Mesendoderm (in vitro differentiated cells): ENCODE measurements around the gene LIPG.

Source experiments
- DNase-seq: peaks from one replicate; pipeline ENCODE4 v3.0.0; 2013
- H2AK5ac ChIP-seq: 2 replicates; pipeline ENCODE4 v1.6.1; 2013; ENCODE audit warnings: low read length, inconsistent platforms
- H2BK120ac ChIP-seq: 2 replicates; pipeline ENCODE4 v1.6.1; 2013; ENCODE audit warnings: low read depth, mild to moderate bottlenecking, low read length, moderate library complexity, mixed read lengths
- H2BK15ac ChIP-seq: replicated peaks from 2 replicates; pipeline ENCODE4 v1.6.1; 2013; ENCODE audit warnings: low read depth, mild to moderate bottlenecking, moderate library complexity
- H2BK5ac ChIP-seq: 2 replicates; pipeline ENCODE4 v1.6.1; 2013; ENCODE audit warnings: low read length, inconsistent platforms
- H3K18ac ChIP-seq: 2 replicates; pipeline ENCODE4 v1.6.1; 2013; ENCODE audit warnings: mild to moderate bottlenecking, low read length, mixed read lengths
- H3K23ac ChIP-seq: one replicate; pipeline ENCODE4 v1.6.1; 2013; ENCODE audit warnings: low read length
- H3K27ac ChIP-seq: 2 replicates; pipeline ENCODE4 v1.5.1; 2013; ENCODE audit warnings: low read depth, mild to moderate bottlenecking, inconsistent platforms, low read length, moderate library complexity
- H3K27me3 ChIP-seq: 2 replicates; pipeline ENCODE4 v1.6.1; 2013; ENCODE audit warnings: low read length, control low read depth, mild to moderate bottlenecking, inconsistent platforms; ENCODE audit not compliant: insufficient read depth, poor library complexity
- H3K36me3 ChIP-seq: 2 replicates; pipeline ENCODE4 v1.6.1; 2013; ENCODE audit warnings: low read length, inconsistent platforms; ENCODE audit not compliant: control insufficient read depth, insufficient read depth
- H3K4ac ChIP-seq: one replicate; pipeline ENCODE4 v1.6.1; 2013; ENCODE audit warnings: low read depth, mild to moderate bottlenecking, low read length, moderate library complexity
- H3K4me1 ChIP-seq: 2 replicates; pipeline ENCODE4 v1.6.1; 2013; ENCODE audit warnings: low read depth, low read length, inconsistent platforms; ENCODE audit not compliant: control insufficient read depth
- H3K4me2 ChIP-seq: 2 replicates; pipeline ENCODE4 v1.6.1; 2013; ENCODE audit warnings: low read length
- H3K4me3 ChIP-seq: 2 replicates; pipeline ENCODE4 v1.5.1; 2013; ENCODE audit warnings: mild to moderate bottlenecking, low read length
- H3K56ac ChIP-seq: one replicate; pipeline ENCODE4 v1.6.1; 2013; ENCODE audit warnings: low read length
- H3K79me1 ChIP-seq: 2 replicates; pipeline ENCODE4 v1.6.1; 2013; ENCODE audit warnings: low read length, inconsistent platforms
- H3K79me2 ChIP-seq: 2 replicates; pipeline ENCODE4 v1.6.1; 2013; ENCODE audit warnings: mild to moderate bottlenecking, low read length; ENCODE audit not compliant: control insufficient read depth, insufficient read depth
- H3K9ac ChIP-seq: 2 replicates; pipeline ENCODE4 v1.6.1; 2013; ENCODE audit warnings: low read length, inconsistent platforms
- H4K5ac ChIP-seq: one replicate; pipeline ENCODE4 v1.6.1; 2013; ENCODE audit warnings: low read length
- H4K8ac ChIP-seq: one replicate; pipeline ENCODE4 v1.6.1; 2013; ENCODE audit warnings: low read depth, mild to moderate bottlenecking, control low read depth, low read length, moderate library complexity
- WGBS: extraction: QIAGEN DNeasy Blood & Tissue Kit; methylation state at CpG from one replicate; pipeline ENCODE4 v1.1.7; 2013; ENCODE audit warnings: low lambda C conversion rate, missing lambda C conversion rate; ENCODE audit not compliant: insufficient coverage; ENCODE audit errors: extremely low coverage; 5-methylcytosine and 5-hydroxymethylcytosine counted together

LIPG gene

DNA sequence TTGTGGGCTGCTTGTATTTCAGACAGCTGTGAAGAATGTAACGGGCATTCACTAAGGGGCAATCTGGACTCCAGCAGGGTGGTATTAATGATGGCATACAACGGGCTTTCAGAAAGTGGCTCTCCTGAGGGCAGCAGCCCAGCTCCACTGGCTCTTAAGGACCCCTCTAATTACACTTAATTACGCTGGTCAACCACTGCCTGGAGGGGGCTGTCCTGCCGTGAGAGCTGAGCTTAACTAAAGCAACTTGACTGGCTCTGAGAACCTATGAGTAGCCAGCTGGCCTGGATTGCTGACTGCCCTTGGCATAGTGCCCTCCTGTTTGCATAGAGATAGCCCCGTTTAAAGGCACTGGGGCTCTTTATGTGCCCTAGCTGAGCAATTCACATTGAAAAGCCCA, 3.8 kb downstream of the LIPG start:
- H3K4me2 ChIP-seq, result no peak overlapping the region
- peaks cover 12% of the 10 kb centered on the region for H3K79me2 ChIP-seq
- H3K9ac ChIP-seq, result no peak overlapping the region
- H3K27me3 ChIP-seq, result no peaks in the 10 kb centered on the region
- H3K4me3 ChIP-seq, result no peak overlapping the region
- no peak overlapping the region for H3K18ac ChIP-seq
- no peak overlapping the region for H3K56ac ChIP-seq
- H3K23ac ChIP-seq, result no peak overlapping the region
- H3K27ac ChIP-seq, result no peak overlapping the region
- H3K36me3 ChIP-seq, result peaks cover 13% of the 10 kb centered on the region
- DNase-seq, result no peak
- H3K79me1 ChIP-seq, result peaks cover 2% of the 10 kb centered on the region
- no peak overlapping the region for H4K5ac ChIP-seq
- WGBS, result no CpG with 5 or more reads among the region's 5 CpGs
- H4K8ac ChIP-seq, result no peak overlapping the region
- peaks cover 10% of the 10 kb centered on the region for H3K4me1 ChIP-seq
- no peak overlapping the region for H2BK120ac ChIP-seq
- H2BK15ac ChIP-seq, result no peak overlapping the region
- no peak overlapping the region for H3K4ac ChIP-seq
- H2AK5ac ChIP-seq, result no peak overlapping the region
- H2BK5ac ChIP-seq, result no peak overlapping the region

DNA sequence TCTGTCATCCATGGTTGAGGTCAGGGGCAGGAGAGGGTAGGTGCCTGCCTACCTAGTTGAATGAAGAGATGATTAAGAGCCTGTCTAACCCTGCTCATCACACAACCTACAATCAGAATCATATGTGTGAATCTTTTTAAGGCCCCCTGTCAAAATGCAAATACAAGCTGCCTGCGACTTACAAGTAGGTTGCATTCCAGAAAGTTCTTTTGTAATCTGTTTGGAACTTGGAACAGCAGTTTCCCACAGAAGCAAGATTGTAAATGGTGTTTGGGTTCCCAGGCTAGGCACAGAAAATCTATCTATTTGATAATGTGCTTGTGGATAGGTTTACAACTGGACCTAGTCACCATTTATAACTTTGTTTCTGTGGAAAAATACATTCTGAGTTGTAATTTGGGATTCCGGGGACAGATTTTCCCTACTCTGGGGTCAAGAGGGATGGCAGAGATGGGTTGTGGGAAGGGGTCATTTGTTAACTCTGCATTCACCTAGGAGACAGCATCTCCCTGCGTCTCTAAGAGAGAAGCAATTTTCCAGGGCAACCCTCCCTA, 4.4 kb downstream of the LIPG start:
- no peak overlapping the region for H2BK15ac ChIP-seq
- H3K4ac ChIP-seq, result no peak overlapping the region
- H3K79me2 ChIP-seq, result peaks cover 12% of the 10 kb centered on the region
- no peak overlapping the region for H3K4me3 ChIP-seq
- no peak for DNase-seq
- H4K8ac ChIP-seq, result no peak overlapping the region
- no peak overlapping the region for H3K56ac ChIP-seq
- WGBS, result no CpG with 5 or more reads among the region's 3 CpGs
- H3K4me2 ChIP-seq, result no peak overlapping the region
- H2AK5ac ChIP-seq, result no peak overlapping the region
- peaks cover 10% of the 10 kb centered on the region for H3K4me1 ChIP-seq
- H3K23ac ChIP-seq, result no peak overlapping the region
- H4K5ac ChIP-seq, result no peak overlapping the region
- H3K18ac ChIP-seq, result no peak overlapping the region
- H3K79me1 ChIP-seq, result peaks cover 2% of the 10 kb centered on the region
- H3K27ac ChIP-seq, result no peak overlapping the region
- no peak overlapping the region for H3K9ac ChIP-seq
- H3K36me3 ChIP-seq, result peaks cover 14% of the 10 kb centered on the region
- H3K27me3 ChIP-seq, result no peaks in the 10 kb centered on the region
- no peak overlapping the region for H2BK5ac ChIP-seq
- no peak overlapping the region for H2BK120ac ChIP-seq

DNA sequence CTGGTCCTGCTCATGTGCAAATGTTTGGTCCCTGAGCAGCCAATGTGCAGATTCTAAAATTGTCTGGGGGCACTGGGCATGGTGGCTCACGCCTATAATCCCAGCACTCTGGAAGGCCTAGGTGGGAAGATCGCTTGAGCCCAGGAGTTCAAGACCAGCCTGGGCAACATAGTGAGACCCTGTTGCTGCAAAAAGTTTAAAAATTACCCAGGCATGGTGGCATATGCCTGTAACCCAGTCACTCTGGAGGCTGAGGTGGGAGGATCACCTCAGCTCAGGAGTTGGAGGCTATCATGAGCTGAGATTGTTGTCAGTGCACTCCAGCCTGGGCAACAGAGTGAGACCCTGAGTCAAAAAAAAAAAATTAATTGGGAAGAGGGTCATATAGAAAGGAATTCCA, 5.1 kb downstream of the LIPG start:
- Histone ChIP-seq H3K36me3 (peaks cover 14% of the 10 kb centered on the region), H3K23ac (no peak overlapping the region), H3K27ac (no peak overlapping the region), H2BK120ac (no peak overlapping the region), H3K9ac (no peak overlapping the region), H4K5ac (no peak overlapping the region), H3K4me1 (peaks cover 10% of the 10 kb centered on the region), H3K4me3 (no peak overlapping the region), H2BK5ac (no peak overlapping the region), H4K8ac (no peak overlapping the region), H3K56ac (no peak overlapping the region), H2AK5ac (no peak overlapping the region), H3K4me2 (no peak overlapping the region), H2BK15ac (no peak overlapping the region), H3K18ac (no peak overlapping the region), H3K79me1 (peaks cover 2% of the 10 kb centered on the region), H3K4ac (no peak overlapping the region), H3K79me2 (peaks cover 12% of the 10 kb centered on the region), H3K27me3 (no peaks in the 10 kb centered on the region)
- WGBS, result no CpG with 5 or more reads among the region's 2 CpGs
- no peak for DNase-seq

DNA sequence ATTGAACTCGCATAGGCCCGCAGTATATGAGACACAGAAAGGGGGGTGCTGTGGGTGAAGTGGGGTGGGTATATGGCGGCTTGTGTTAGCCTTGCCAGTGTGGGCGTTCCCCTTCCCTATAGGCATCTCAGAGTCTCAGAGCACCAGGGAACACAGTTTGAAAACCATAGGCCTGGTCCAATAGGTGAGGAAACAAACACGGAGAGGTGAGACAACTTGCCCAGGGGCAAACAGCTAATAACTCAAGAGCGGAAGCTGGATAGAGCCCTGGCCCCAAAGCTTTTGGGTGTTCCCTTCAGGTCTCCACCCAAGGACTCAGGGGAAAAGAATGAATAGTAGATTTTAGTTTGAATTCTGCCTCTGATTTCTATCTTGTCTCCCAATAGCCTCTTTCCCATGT, 7.9 kb downstream of the LIPG start:
- Histone ChIP-seq H3K4me3 (no peak overlapping the region), H2AK5ac (no peak overlapping the region), H3K4ac (no peak overlapping the region), H2BK120ac (no peak overlapping the region), H3K56ac (no peak overlapping the region), H3K27ac (no peak overlapping the region), H3K27me3 (no peaks in the 10 kb centered on the region), H3K4me1 (no peaks in the 10 kb centered on the region), H3K23ac (no peak overlapping the region), H3K4me2 (no peak overlapping the region), H3K36me3 (peaks cover 22% of the 10 kb centered on the region), H3K18ac (no peak overlapping the region), H2BK15ac (no peak overlapping the region), H4K5ac (no peak overlapping the region), H3K79me1 (no peaks in the 10 kb centered on the region), H3K9ac (no peak overlapping the region), H4K8ac (no peak overlapping the region), H3K79me2 (no peaks in the 10 kb centered on the region), H2BK5ac (no peak overlapping the region)
- no peak for DNase-seq
- no CpG with 5 or more reads among the region's 6 CpGs for WGBS

DNA sequence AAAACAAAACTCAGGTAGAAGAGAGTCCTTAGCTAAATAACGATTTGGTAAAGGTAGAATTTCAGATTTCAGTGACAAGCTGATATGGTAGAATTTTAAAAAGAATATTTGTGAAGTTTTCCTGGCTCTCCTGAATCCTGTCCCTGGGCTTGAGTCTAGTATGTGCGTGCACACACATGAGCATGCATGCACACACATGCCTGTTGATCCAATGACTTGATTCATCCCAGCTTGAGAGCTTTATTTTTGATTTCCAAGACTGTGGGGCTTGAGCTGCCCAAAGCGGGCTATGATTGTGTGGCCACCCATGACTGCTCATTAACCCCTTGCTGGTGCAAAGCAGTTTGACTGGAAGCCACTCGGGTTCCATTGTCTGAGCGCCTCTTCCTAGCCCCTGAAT, 9.0 kb downstream of the LIPG start:
- no peak overlapping the region for H3K18ac ChIP-seq
- H3K36me3 ChIP-seq, result peaks cover 26% of the 10 kb centered on the region
- H3K79me2 ChIP-seq, result no peaks in the 10 kb centered on the region
- no peaks in the 10 kb centered on the region for H3K27me3 ChIP-seq
- H3K4me2 ChIP-seq, result no peak overlapping the region
- H2AK5ac ChIP-seq, result no peak overlapping the region
- no peak overlapping the region for H3K23ac ChIP-seq
- no peak overlapping the region for H3K27ac ChIP-seq
- H3K4me1 ChIP-seq, result no peaks in the 10 kb centered on the region
- no peak for DNase-seq
- H4K8ac ChIP-seq, result no peak overlapping the region
- no peak overlapping the region for H3K4me3 ChIP-seq
- H2BK15ac ChIP-seq, result no peak overlapping the region
- no peak overlapping the region for H2BK5ac ChIP-seq
- H4K5ac ChIP-seq, result no peak overlapping the region
- no peaks in the 10 kb centered on the region for H3K79me1 ChIP-seq
- H3K56ac ChIP-seq, result no peak overlapping the region
- no peak overlapping the region for H3K9ac ChIP-seq
- WGBS, result no CpG with 5 or more reads among the region's 5 CpGs
- no peak overlapping the region for H2BK120ac ChIP-seq
- no peak overlapping the region for H3K4ac ChIP-seq

DNA sequence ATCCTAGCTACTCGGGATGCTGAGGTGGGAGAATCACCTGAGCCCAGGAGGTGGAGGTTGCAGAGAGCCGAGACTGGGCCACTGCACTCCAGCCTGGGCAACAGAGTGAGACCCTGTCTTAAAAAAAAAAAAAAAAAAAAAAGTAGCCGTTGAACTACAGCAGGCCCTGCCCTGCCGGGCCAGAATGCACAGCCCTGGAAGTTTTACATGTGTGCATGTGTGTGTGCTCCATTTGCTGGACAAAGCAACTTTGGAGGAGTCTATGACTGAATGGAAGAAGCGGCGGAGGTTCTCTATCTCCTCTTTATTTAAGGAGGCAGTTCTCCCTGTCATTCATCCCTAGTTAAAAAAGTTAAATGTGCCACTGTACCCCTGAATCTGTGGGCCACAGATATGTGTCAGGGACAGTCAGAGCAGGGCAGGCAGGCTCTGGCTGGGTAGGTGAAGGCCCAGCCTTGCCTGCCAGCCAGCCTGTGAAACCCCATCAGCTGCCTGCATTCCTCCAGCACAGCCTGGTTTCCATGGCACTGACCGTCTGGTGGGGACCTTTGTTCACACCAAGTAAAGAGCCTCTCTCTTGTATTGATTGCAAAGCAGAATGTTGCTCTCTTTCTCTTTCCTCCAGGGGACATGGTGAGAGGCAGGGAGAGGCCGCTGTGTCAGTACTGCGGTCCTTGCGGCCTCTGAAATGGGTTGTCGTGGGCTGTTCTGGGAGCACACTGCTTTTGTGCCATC, 10.9 kb downstream of the LIPG start:
- Histone ChIP-seq H3K4me1 (no peaks in the 10 kb centered on the region), H4K5ac (no peak overlapping the region), H3K9ac (no peak overlapping the region), H3K23ac (no peak overlapping the region), H3K56ac (no peak overlapping the region), H3K27me3 (no peaks in the 10 kb centered on the region), H3K36me3 (peaks cover 23% of the 10 kb centered on the region), H2BK5ac (no peak overlapping the region), H3K4ac (no peak overlapping the region), H3K4me2 (no peak overlapping the region), H3K18ac (no peak overlapping the region), H3K4me3 (no peak overlapping the region), H2AK5ac (no peak overlapping the region), H3K27ac (no peak overlapping the region), H2BK120ac (no peak overlapping the region), H3K79me1 (no peaks in the 10 kb centered on the region), H3K79me2 (no peaks in the 10 kb centered on the region), H2BK15ac (no peak overlapping the region), H4K8ac (no peak overlapping the region)
- WGBS, result no CpG with 5 or more reads among the region's 11 CpGs
- DNase-seq, result no peak
